ENCODE data around the gene C5AR2. TPM values are rescaled to one million over a fixed set of nuclear protein-coding genes. Genes with fewer than 3 reads are reported as not detected.

C5AR2 gene
- total and polyA plus RNA-seq, 2 experiments from 2014 or later = 0.28 TPM; not detected in 1

DNA sequence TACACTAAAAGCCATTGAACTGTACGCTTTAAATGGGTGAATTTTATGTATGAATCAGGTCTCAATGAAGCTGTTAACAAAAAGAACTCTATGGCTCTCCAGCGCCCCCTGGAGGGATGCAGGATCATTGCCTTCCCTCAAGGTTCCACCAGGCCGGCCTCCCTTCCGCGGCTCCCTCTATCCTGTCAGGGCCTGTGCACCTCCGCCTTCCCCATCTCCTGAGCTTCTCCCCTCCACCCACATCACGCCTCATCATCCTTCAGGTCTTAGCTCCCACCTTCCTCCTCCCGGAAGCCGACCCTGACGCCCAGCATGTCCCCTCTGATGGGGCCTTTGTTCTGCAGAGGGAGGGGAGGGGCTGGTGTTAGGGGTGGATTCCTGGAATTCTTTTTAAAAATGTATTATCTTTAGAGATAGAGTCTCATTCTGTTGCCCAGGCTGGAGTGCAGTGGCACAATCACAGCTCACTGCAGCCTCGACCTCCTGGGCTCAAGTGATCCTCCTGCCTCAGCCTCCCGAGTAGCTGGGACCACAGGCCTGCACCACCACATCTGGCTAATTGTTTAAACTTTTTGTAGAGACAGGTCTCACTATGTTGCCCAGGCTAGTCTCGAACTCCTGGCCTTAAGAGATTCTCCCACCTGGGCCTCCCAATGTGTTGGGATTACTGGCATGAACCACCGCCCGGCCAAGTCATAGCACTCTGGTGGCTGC is 59.7 kb downstream of the C5AR2 start:
- Histone ChIP-seq H3K4me2 (no peak overlapping the region), H3K9me2 (ENCODE audit: insufficient read depth) (no peaks in the 10 kb centered on the region), H2AFZ (no peak overlapping the region), H4K20me1 (replicated peaks; ENCODE audit: insufficient read depth) (no peaks in the 10 kb centered on the region), H3K27ac (ENCODE audit: low read depth) (peak overlapping the region; percentile 86), H3F3A (replicated peaks; ENCODE audit: low read depth) (peaks cover 11% of the 10 kb centered on the region; the same call in 1 of the 2 replicates), H3K4me1 (ENCODE audit: insufficient read depth) (peaks cover 6% of the 10 kb centered on the region; the same call in 1 of the 2 replicates), H3K79me2 (replicated peaks; ENCODE audit: insufficient read depth) (no peaks in the 10 kb centered on the region), H3K4me3 (no peak overlapping the region), H3K36me3 (ENCODE audit: insufficient read depth) (no peaks in the 10 kb centered on the region), H3K27me3 (ENCODE audit: insufficient read depth) (no peaks in the 10 kb centered on the region)
- TF ChIP-seq JUNB (IDR thresholded peaks at IDR 0.05; ENCODE audit: unreplicated experiment) = no peak
- no peak for TF ChIP-seq STAT1 (IDR thresholded peaks at IDR 0.05; ENCODE audit: unreplicated experiment)
- TF ChIP-seq NANOG (IDR thresholded peaks at IDR 0.05; ENCODE audit: borderline replicate concordance) = peak; percentile 27; the same call in 1 of the 2 replicates
- no peak for TF ChIP-seq EZH2 (IDR thresholded peaks at IDR 0.05; ENCODE audit: low read depth, unreplicated experiment)
- TF ChIP-seq, protein P1, sequence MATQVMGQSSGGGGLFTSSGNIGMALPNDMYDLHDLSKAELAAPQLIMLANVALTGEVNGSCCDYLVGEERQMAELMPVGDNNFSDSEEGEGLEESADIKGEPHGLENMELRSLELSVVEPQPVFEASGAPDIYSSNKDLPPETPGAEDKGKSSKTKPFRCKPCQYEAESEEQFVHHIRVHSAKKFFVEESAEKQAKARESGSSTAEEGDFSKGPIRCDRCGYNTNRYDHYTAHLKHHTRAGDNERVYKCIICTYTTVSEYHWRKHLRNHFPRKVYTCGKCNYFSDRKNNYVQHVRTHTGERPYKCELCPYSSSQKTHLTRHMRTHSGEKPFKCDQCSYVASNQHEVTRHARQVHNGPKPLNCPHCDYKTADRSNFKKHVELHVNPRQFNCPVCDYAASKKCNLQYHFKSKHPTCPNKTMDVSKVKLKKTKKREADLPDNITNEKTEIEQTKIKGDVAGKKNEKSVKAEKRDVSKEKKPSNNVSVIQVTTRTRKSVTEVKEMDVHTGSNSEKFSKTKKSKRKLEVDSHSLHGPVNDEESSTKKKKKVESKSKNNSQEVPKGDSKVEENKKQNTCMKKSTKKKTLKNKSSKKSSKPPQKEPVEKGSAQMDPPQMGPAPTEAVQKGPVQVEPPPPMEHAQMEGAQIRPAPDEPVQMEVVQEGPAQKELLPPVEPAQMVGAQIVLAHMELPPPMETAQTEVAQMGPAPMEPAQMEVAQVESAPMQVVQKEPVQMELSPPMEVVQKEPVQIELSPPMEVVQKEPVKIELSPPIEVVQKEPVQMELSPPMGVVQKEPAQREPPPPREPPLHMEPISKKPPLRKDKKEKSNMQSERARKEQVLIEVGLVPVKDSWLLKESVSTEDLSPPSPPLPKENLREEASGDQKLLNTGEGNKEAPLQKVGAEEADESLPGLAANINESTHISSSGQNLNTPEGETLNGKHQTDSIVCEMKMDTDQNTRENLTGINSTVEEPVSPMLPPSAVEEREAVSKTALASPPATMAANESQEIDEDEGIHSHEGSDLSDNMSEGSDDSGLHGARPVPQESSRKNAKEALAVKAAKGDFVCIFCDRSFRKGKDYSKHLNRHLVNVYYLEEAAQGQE (IDR thresholded peaks at IDR 0.05; ENCODE audit: unreplicated experiment) = no peak
- peak; percentile 54; the same call in 1 of the 2 replicates for TF ChIP-seq CREB1 (CRISPR knock-in tag; IDR thresholded peaks at IDR 0.05; ENCODE audit: low read depth)
- no peak for TF ChIP-seq POLR2AphosphoS5 (IDR thresholded peaks at IDR 0.05; ENCODE audit: low read depth)
- TF ChIP-seq, protein P2, sequence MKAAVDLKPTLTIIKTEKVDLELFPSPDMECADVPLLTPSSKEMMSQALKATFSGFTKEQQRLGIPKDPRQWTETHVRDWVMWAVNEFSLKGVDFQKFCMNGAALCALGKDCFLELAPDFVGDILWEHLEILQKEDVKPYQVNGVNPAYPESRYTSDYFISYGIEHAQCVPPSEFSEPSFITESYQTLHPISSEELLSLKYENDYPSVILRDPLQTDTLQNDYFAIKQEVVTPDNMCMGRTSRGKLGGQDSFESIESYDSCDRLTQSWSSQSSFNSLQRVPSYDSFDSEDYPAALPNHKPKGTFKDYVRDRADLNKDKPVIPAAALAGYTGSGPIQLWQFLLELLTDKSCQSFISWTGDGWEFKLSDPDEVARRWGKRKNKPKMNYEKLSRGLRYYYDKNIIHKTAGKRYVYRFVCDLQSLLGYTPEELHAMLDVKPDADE (IDR thresholded peaks at IDR 0.05) = peak; percentile 39; the same call in 1 of the 2 replicates
- TF ChIP-seq ZNF114 (CRISPR knock-in tag; IDR thresholded peaks at IDR 0.05) = no peak
- TF ChIP-seq, protein P3, sequence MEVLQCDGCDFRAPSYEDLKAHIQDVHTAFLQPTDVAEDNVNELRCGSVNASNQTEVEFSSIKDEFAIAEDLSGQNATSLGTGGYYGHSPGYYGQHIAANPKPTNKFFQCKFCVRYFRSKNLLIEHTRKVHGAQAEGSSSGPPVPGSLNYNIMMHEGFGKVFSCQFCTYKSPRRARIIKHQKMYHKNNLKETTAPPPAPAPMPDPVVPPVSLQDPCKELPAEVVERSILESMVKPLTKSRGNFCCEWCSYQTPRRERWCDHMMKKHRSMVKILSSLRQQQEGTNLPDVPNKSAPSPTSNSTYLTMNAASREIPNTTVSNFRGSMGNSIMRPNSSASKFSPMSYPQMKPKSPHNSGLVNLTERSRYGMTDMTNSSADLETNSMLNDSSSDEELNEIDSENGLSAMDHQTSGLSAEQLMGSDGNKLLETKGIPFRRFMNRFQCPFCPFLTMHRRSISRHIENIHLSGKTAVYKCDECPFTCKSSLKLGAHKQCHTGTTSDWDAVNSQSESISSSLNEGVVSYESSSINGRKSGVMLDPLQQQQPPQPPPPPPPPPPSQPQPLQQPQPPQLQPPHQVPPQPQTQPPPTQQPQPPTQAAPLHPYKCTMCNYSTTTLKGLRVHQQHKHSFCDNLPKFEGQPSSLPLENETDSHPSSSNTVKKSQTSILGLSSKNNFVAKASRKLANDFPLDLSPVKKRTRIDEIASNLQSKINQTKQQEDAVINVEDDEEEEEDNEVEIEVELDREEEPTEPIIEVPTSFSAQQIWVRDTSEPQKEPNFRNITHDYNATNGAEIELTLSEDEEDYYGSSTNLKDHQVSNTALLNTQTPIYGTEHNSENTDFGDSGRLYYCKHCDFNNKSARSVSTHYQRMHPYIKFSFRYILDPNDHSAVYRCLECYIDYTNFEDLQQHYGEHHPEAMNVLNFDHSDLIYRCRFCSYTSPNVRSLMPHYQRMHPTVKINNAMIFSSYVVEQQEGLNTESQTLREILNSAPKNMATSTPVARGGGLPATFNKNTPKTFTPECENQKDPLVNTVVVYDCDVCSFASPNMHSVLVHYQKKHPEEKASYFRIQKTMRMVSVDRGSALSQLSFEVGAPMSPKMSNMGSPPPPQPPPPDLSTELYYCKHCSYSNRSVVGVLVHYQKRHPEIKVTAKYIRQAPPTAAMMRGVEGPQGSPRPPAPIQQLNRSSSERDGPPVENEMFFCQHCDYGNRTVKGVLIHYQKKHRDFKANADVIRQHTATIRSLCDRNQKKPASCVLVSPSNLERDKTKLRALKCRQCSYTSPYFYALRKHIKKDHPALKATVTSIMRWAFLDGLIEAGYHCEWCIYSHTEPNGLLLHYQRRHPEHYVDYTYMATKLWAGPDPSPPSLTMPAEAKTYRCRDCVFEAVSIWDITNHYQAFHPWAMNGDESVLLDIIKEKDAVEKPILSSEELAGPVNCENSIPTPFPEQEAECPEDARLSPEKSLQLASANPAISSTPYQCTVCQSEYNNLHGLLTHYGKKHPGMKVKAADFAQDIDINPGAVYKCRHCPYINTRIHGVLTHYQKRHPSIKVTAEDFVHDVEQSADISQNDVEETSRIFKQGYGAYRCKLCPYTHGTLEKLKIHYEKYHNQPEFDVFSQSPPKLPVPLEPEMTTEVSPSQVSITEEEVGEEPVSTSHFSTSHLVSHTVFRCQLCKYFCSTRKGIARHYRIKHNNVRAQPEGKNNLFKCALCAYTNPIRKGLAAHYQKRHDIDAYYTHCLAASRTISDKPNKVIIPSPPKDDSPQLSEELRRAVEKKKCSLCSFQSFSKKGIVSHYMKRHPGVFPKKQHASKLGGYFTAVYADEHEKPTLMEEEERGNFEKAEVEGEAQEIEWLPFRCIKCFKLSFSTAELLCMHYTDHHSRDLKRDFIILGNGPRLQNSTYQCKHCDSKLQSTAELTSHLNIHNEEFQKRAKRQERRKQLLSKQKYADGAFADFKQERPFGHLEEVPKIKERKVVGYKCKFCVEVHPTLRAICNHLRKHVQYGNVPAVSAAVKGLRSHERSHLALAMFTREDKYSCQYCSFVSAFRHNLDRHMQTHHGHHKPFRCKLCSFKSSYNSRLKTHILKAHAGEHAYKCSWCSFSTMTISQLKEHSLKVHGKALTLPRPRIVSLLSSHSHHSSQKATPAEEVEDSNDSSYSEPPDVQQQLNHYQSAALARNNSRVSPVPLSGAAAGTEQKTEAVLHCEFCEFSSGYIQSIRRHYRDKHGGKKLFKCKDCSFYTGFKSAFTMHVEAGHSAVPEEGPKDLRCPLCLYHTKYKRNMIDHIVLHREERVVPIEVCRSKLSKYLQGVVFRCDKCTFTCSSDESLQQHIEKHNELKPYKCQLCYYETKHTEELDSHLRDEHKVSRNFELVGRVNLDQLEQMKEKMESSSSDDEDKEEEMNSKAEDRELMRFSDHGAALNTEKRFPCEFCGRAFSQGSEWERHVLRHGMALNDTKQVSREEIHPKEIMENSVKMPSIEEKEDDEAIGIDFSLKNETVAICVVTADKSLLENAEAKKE (CRISPR knock-in tag; IDR thresholded peaks at IDR 0.05) = no peak; the same call in 1 of the 2 replicates
- no peak for TF ChIP-seq EZH2phosphoT487 (IDR thresholded peaks at IDR 0.05; ENCODE audit: unreplicated experiment)
- TF ChIP-seq, protein P4, sequence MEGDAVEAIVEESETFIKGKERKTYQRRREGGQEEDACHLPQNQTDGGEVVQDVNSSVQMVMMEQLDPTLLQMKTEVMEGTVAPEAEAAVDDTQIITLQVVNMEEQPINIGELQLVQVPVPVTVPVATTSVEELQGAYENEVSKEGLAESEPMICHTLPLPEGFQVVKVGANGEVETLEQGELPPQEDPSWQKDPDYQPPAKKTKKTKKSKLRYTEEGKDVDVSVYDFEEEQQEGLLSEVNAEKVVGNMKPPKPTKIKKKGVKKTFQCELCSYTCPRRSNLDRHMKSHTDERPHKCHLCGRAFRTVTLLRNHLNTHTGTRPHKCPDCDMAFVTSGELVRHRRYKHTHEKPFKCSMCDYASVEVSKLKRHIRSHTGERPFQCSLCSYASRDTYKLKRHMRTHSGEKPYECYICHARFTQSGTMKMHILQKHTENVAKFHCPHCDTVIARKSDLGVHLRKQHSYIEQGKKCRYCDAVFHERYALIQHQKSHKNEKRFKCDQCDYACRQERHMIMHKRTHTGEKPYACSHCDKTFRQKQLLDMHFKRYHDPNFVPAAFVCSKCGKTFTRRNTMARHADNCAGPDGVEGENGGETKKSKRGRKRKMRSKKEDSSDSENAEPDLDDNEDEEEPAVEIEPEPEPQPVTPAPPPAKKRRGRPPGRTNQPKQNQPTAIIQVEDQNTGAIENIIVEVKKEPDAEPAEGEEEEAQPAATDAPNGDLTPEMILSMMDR (conservative IDR thresholded peaks at IDR 0.05; ENCODE audit: low read depth in 2 of 2) = peak; percentile 84 to 96
- TF ChIP-seq ZNF331 (CRISPR knock-in tag; IDR thresholded peaks at IDR 0.05; ENCODE audit: low read depth) = no peak
- H3K36me3 Mint-ChIP-seq (ENCODE audit: low read depth) = peaks cover 31% of the 10 kb centered on the region
- ATAC-seq (peak; percentile 100), DNase-seq (ENCODE audit: low spot score) (peak; percentile 98)
- peaks cover 25% of the 10 kb centered on the region for H3K4me1 Mint-ChIP-seq
- H3K27me3 Mint-ChIP-seq (ENCODE audit: insufficient read depth, low read depth, poor library complexity) = peaks cover 24% of the 10 kb centered on the region
- H3K27ac Mint-ChIP-seq = peak overlapping the region; percentile 73
- no peak overlapping the region; the same call in 2 of the 3 replicates for H3K4me3 Mint-ChIP-seq
- H3K9me3 Mint-ChIP-seq = peaks cover 32% of the 10 kb centered on the region

All from GM23338 (cell line).